ENCODE data around the gene ZNF346.

ZNF346 gene

GRCh38 chr5:177116631-177117373 lies 94.3 kb downstream of the ZNF346 start:
- peak; percentile 64 to 68 (median 65) for DNase-seq (ENCODE audit: low read depth in 3 of 3, low spot score in 1 of 3)

GRCh38 chr5:177117441-177118045 lies 95.0 kb downstream of the ZNF346 start:
- DNase-seq (ENCODE audit: low read depth in 3 of 3, low spot score in 1 of 3): no peak

- no peak for DNase-seq (ENCODE audit: low read depth in 3 of 3, low spot score in 1 of 3)
Observed at GRCh38 chr5:177122566-177122965, 100.1 kb downstream of the ZNF346 start.

GRCh38 chr5:177123789-177124485 lies 101.4 kb downstream of the ZNF346 start:
- DNase-seq (ENCODE audit: low read depth in 3 of 3, low spot score in 1 of 3): no peak

- DNase-seq (ENCODE audit: low read depth in 3 of 3, low spot score in 1 of 3): no peak
Observed at GRCh38 chr5:177124486-177124991, 102.0 kb downstream of the ZNF346 start.

- no peak for DNase-seq (ENCODE audit: low read depth in 3 of 3, low spot score in 1 of 3)
Observed at GRCh38 chr5:177126771-177127170, 104.3 kb downstream of the ZNF346 start.

- DNase-seq (ENCODE audit: low read depth in 3 of 3, low spot score in 1 of 3): no peak
Observed at GRCh38 chr5:177128551-177128981, 106.1 kb downstream of the ZNF346 start.

- no peak for DNase-seq (ENCODE audit: low read depth in 3 of 3, low spot score in 1 of 3)
Observed at GRCh38 chr5:177130211-177131018, 107.9 kb downstream of the ZNF346 start.
